Peyer's patch (tissue), 4 donors: ENCODE data around the gene PGLYRP2.

Experiments
- POLR2A ChIP-seq, 2 donors: fragments of 450-650 bp; IDR thresholded peaks; one replicate each; pipeline ENCODE4 v1.5.1; 2017; ENCODE audit warnings: antibody characterized with exemption in 2 of 2, mild to moderate bottlenecking in 2 of 2, moderate library complexity in 2 of 2
- TF ChIP-seq, protein P1 (sequence below), 6 experiments: fragments of 450-650 bp in 4 of 6; fragments of 200-600 bp in 2 of 6; sonication (generic) in 1 of 6; IDR thresholded peaks; one replicate each; pipeline ENCODE4 v1.5.1; 2017 to 2019; ENCODE audit warnings: antibody characterized with exemption in 6 of 6, mild to moderate bottlenecking in 3 of 6, moderate library complexity in 1 of 6

GRCh38 chr19:15507068-15508034 is 28.1 kb upstream of the PGLYRP2 start:
- TF ChIP-seq, protein P1, sequence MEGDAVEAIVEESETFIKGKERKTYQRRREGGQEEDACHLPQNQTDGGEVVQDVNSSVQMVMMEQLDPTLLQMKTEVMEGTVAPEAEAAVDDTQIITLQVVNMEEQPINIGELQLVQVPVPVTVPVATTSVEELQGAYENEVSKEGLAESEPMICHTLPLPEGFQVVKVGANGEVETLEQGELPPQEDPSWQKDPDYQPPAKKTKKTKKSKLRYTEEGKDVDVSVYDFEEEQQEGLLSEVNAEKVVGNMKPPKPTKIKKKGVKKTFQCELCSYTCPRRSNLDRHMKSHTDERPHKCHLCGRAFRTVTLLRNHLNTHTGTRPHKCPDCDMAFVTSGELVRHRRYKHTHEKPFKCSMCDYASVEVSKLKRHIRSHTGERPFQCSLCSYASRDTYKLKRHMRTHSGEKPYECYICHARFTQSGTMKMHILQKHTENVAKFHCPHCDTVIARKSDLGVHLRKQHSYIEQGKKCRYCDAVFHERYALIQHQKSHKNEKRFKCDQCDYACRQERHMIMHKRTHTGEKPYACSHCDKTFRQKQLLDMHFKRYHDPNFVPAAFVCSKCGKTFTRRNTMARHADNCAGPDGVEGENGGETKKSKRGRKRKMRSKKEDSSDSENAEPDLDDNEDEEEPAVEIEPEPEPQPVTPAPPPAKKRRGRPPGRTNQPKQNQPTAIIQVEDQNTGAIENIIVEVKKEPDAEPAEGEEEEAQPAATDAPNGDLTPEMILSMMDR (IDR thresholded peaks at IDR 0.05): no peak
- no peak for TF ChIP-seq POLR2A (IDR thresholded peaks at IDR 0.05)
